Measurements from ENCODE around the gene BMS1.
A peak's percentile ranks its signal among the peaks of the same experiment; 100 is the strongest.
"Not testable (repeated sequence)": the region's sequence is repeated elsewhere in the genome, so short reads cannot be mapped to it uniquely, and the experiment has no call there.

The BMS1 gene

GRCh38 chr10:42782446-42783180 is at the start of gene BMS1:
Gene BMS1 (plus strand): TSS chr10:42782795. CDS start chr10:42784395, 1,600 bp downstream.
- peak; percentile 81 for DNase-seq (ENCODE audit: low spot score)
- no peak for TF ChIP-seq CTCF (IDR thresholded peaks at IDR 0.05; ENCODE audit: extremely low read depth, insufficient read depth, missing control alignments)
- in situ Hi-C loops (cut with MboI; ENCODE audit: low pct_unique_long_range_greater_than_20kb, low sequenced_read_pairs, unreplicated experiment), result no loop called here

- DNase-seq (ENCODE audit: low spot score), result no peak
- in situ Hi-C loops (cut with MboI; ENCODE audit: low pct_unique_long_range_greater_than_20kb, low sequenced_read_pairs, unreplicated experiment), result no loop called here
Observed at GRCh38 chr10:42734536-42734935, 48.1 kb upstream of the BMS1 start.

GRCh38 chr10:42738679-42739078 is 43.9 kb upstream of the BMS1 start:
- no peak for DNase-seq (ENCODE audit: low spot score)
- TF ChIP-seq CTCF (IDR thresholded peaks at IDR 0.05; ENCODE audit: extremely low read depth, insufficient read depth, missing control alignments), result no peak
- in situ Hi-C loops (cut with MboI; ENCODE audit: low pct_unique_long_range_greater_than_20kb, low sequenced_read_pairs, unreplicated experiment), result no loop called here

More at GRCh38 chr10:42734536-42734935, 48.1 kb upstream of the BMS1 start:
- TF ChIP-seq CTCF (IDR thresholded peaks at IDR 0.05; ENCODE audit: extremely low read depth, insufficient read depth, missing control alignments), result no peak

GRCh38 chr10:42741536-42741935 is 41.1 kb upstream of the BMS1 start:
- DNase-seq (ENCODE audit: low spot score); in situ Hi-C loops (cut with MboI; ENCODE audit: low pct_unique_long_range_greater_than_20kb, low sequenced_read_pairs, unreplicated experiment): not testable (repeated sequence)

- no peak for DNase-seq (ENCODE audit: low spot score)
- TF ChIP-seq CTCF (IDR thresholded peaks at IDR 0.05; ENCODE audit: extremely low read depth, insufficient read depth, missing control alignments), result no peak
- in situ Hi-C loops (cut with MboI; ENCODE audit: low pct_unique_long_range_greater_than_20kb, low sequenced_read_pairs, unreplicated experiment), result no loop called here
Observed at GRCh38 chr10:42743697-42744096, 38.9 kb upstream of the BMS1 start.

GRCh38 chr10:42744134-42744701 is 38.4 kb upstream of the BMS1 start:
- no peak for TF ChIP-seq CTCF (IDR thresholded peaks at IDR 0.05; ENCODE audit: extremely low read depth, insufficient read depth, missing control alignments)
- in situ Hi-C loops (cut with MboI; ENCODE audit: low pct_unique_long_range_greater_than_20kb, low sequenced_read_pairs, unreplicated experiment), result no loop called here
- DNase-seq (ENCODE audit: low spot score), result no peak

GRCh38 chr10:42753126-42753506 is 29.5 kb upstream of the BMS1 start:
- peak; percentile 59 for DNase-seq (ENCODE audit: low spot score)
- in situ Hi-C loops (cut with MboI; ENCODE audit: low pct_unique_long_range_greater_than_20kb, low sequenced_read_pairs, unreplicated experiment), result no loop called here
- TF ChIP-seq CTCF (IDR thresholded peaks at IDR 0.05; ENCODE audit: extremely low read depth, insufficient read depth, missing control alignments), result peak; percentile 78

All from GM13977 (cell line).